ENCODE results near the gene SMPD1. TPM values are rescaled to one million over a fixed set of nuclear protein-coding genes. Genes with fewer than 3 reads are reported as not detected.

Gene SMPD1
- polyA plus RNA-seq, 1 donor = 24.4 TPM

- DNase-seq = no peak
Measured at GRCh38 chr11:6415797-6416196, 25.5 kb downstream of the SMPD1 start.

- peak; percentile 26 for DNase-seq
Measured at GRCh38 chr11:6417907-6418556, 27.8 kb downstream of the SMPD1 start.

- no peak for DNase-seq
Measured at GRCh38 chr11:6418557-6419008, 28.3 kb downstream of the SMPD1 start.

- DNase-seq = peak; percentile 85
Measured at GRCh38 chr11:6419009-6419631, 28.8 kb downstream of the SMPD1 start, which contains the start of gene APBB1. TSS of gene APBB1 (minus strand) at chr11:6419094. CDS start at chr11:6411347, 7,747 bp downstream.

GRCh38 chr11:6420677-6421076 lies 30.4 kb downstream of the SMPD1 start:
- no peak for DNase-seq

GRCh38 chr11:6427516-6427915 lies 37.2 kb downstream of the SMPD1 start:
- DNase-seq = no peak

- no peak for DNase-seq
Measured at GRCh38 chr11:6431861-6432260, 41.6 kb downstream of the SMPD1 start.

GRCh38 chr11:6433998-6434660 lies 43.9 kb downstream of the SMPD1 start:
- DNase-seq = no peak

GRCh38 chr11:6437423-6437822 lies 47.1 kb downstream of the SMPD1 start:
- DNase-seq = no peak

- no peak for DNase-seq
Measured at GRCh38 chr11:6437993-6438392, 47.7 kb downstream of the SMPD1 start.

- DNase-seq = peak; percentile 21
Measured at GRCh38 chr11:6438979-6439571, 48.8 kb downstream of the SMPD1 start.

- DNase-seq = no peak
Measured at GRCh38 chr11:6440906-6441358, 50.7 kb downstream of the SMPD1 start, which contains the start of gene HPX. TSS of gene HPX (minus strand) at chr11:6440987. CDS start at chr11:6440963, 24 bp downstream.

- DNase-seq = no peak
Measured at GRCh38 chr11:6442441-6442840, 52.2 kb downstream of the SMPD1 start.

- peak; percentile 36 for DNase-seq
Measured at GRCh38 chr11:6443269-6444003, 53.2 kb downstream of the SMPD1 start.

Other genes starting within 250 kb of the SMPD1 start
- gene OR52B2, start 220.1 kb upstream of the SMPD1 start, polyA plus RNA-seq (ENCODE audit: insufficient read length) = not detected
- not detected for gene OR52W1, start 191.2 kb upstream of the SMPD1 start, polyA plus RNA-seq (ENCODE audit: insufficient read length)
- 0.35 TPM for gene C11orf42, start 184.9 kb upstream of the SMPD1 start, polyA plus RNA-seq (ENCODE audit: insufficient read length)
- 28.8 TPM for gene FHIP1B, start 155.8 kb upstream of the SMPD1 start, polyA plus RNA-seq (ENCODE audit: insufficient read length)
- gene CNGA4, start 151.4 kb upstream of the SMPD1 start, polyA plus RNA-seq (ENCODE audit: insufficient read length) = 0.27 TPM
- not detected for gene CCKBR, start 130.6 kb upstream of the SMPD1 start, polyA plus RNA-seq (ENCODE audit: insufficient read length)
- gene CAVIN3, start 70.0 kb upstream of the SMPD1 start, polyA plus RNA-seq (ENCODE audit: insufficient read length) = 36.7 TPM
- gene APBB1, start 28.6 kb downstream of the SMPD1 start, polyA plus RNA-seq (ENCODE audit: insufficient read length) = 36.6 TPM
- gene HPX, start 50.5 kb downstream of the SMPD1 start, polyA plus RNA-seq (ENCODE audit: insufficient read length) = 2.2 TPM
- gene TRIM3, start 83.5 kb downstream of the SMPD1 start, polyA plus RNA-seq (ENCODE audit: insufficient read length) = 15.8 TPM
- 32.2 TPM for gene ARFIP2, start 90.9 kb downstream of the SMPD1 start, polyA plus RNA-seq (ENCODE audit: insufficient read length)
- gene TIMM10B, start 91.0 kb downstream of the SMPD1 start, polyA plus RNA-seq (ENCODE audit: insufficient read length) = 13.8 TPM
- gene DNHD1, start 106.8 kb downstream of the SMPD1 start, polyA plus RNA-seq (ENCODE audit: insufficient read length) = 8.8 TPM
- 22.3 TPM for gene RRP8, start 213.1 kb downstream of the SMPD1 start, polyA plus RNA-seq (ENCODE audit: insufficient read length)
- gene ILK, start 213.3 kb downstream of the SMPD1 start, polyA plus RNA-seq (ENCODE audit: insufficient read length) = 154 TPM
- gene TAF10, start 221.7 kb downstream of the SMPD1 start, polyA plus RNA-seq (ENCODE audit: insufficient read length) = 129 TPM
- gene TPP1, start 228.9 kb downstream of the SMPD1 start, polyA plus RNA-seq (ENCODE audit: insufficient read length) = 47.9 TPM